ENCODE data around the gene HES7.

Gene HES7

GRCh38 chr17:8071496-8071895 lies 52.4 kb downstream of the HES7 start:
- Histone ChIP-seq H2AFZ (ENCODE audit: low read length) (no peak overlapping the region), H3K27me3 (ENCODE audit: insufficient read depth, low read length, poor library complexity, severe bottlenecking) (peaks cover 7% of the 10 kb centered on the region), H3K9me2 (replicated peaks; ENCODE audit: low read depth, low read length) (no peaks in the 10 kb centered on the region), H3K4me3 (ENCODE audit: low read length, poor library complexity, severe bottlenecking) (no peak overlapping the region), H3K36me3 (ENCODE audit: insufficient read depth, low read length) (no peaks in the 10 kb centered on the region), H3K79me2 (ENCODE audit: insufficient read depth, low read length) (no peaks in the 10 kb centered on the region), H3K9me3 (ENCODE audit: insufficient read depth, low read depth, low read length) (no peaks in the 10 kb centered on the region), H3K9ac (ENCODE audit: low read depth, low read length, poor library complexity, severe bottlenecking) (no peak overlapping the region), H3F3A (ENCODE audit: low read depth) (no peaks in the 10 kb centered on the region), H3K4me1 (ENCODE audit: insufficient read depth, low read length, poor library complexity, severe bottlenecking) (no peaks in the 10 kb centered on the region), H4K20me1 (ENCODE audit: insufficient read depth, low read length, poor library complexity, severe bottlenecking) (no peaks in the 10 kb centered on the region), H3K4me2 (ENCODE audit: low read depth, low read length, poor library complexity, severe bottlenecking) (no peak overlapping the region)
- no peak for TF ChIP-seq CTCF (conservative IDR thresholded peaks at IDR 0.05; ENCODE audit: low read length)
- no peak for TF ChIP-seq EZH2phosphoT487 (IDR thresholded peaks at IDR 0.05; ENCODE audit: borderline replicate concordance)

Measured in Loucy (cell line).